Epithelial cell of esophagus (primary cell): Measurements from ENCODE around the gene EZH2.

Experiments
- DNase-seq: peaks from one replicate; pipeline ENCODE4 v3.0.0; 2010; ENCODE audit warnings: low read depth
- H3K4me3 ChIP-seq: 2 replicates; pipeline ENCODE4 v1.5.1; 2011; ENCODE audit warnings: mild to moderate bottlenecking, low read length, control low read depth
- CTCF ChIP-seq: IDR thresholded peaks from 2 replicates; pipeline ENCODE4 v1.5.1; 2011; ENCODE audit warnings: low read depth, mild to moderate bottlenecking, low read length, control low read depth, inconsistent platforms; ENCODE audit not compliant: insufficient read depth; ENCODE audit errors: missing control alignments

Gene EZH2

GRCh38 chr7:148804343-148805235, 79.5 kb downstream of the EZH2 start:
- no peak overlapping the region for H3K4me3 ChIP-seq
- no peak for DNase-seq
- TF ChIP-seq CTCF = no peak

- no peak overlapping the region for H3K4me3 ChIP-seq
- TF ChIP-seq CTCF = no peak
- no peak for DNase-seq
Observed at GRCh38 chr7:148803094-148803493, 81.0 kb downstream of the EZH2 start.

- no peak for TF ChIP-seq CTCF
- DNase-seq = no peak
- H3K4me3 ChIP-seq = no peak overlapping the region
Observed at GRCh38 chr7:148802101-148802493, 82.0 kb downstream of the EZH2 start.

- TF ChIP-seq CTCF = no peak
- DNase-seq = no peak
- H3K4me3 ChIP-seq = no peak overlapping the region
Observed at GRCh38 chr7:148800677-148801076, 83.4 kb downstream of the EZH2 start.

- TF ChIP-seq CTCF = no peak
- no peak for DNase-seq
- H3K4me3 ChIP-seq = no peak overlapping the region
Observed at GRCh38 chr7:148799893-148800555, 84.1 kb downstream of the EZH2 start.

GRCh38 chr7:148796841-148797240, 87.2 kb downstream of the EZH2 start:
- H3K4me3 ChIP-seq = no peak overlapping the region
- DNase-seq = no peak
- no peak for TF ChIP-seq CTCF
